Measurements from ENCODE around the gene STARD3. TPM values are rescaled to one million over a fixed set of nuclear protein-coding genes. Genes with fewer than 3 reads are reported as not detected.

Gene STARD3
- total RNA-seq, 1 experiment from 2014 or later, result 42.9 TPM

DNA sequence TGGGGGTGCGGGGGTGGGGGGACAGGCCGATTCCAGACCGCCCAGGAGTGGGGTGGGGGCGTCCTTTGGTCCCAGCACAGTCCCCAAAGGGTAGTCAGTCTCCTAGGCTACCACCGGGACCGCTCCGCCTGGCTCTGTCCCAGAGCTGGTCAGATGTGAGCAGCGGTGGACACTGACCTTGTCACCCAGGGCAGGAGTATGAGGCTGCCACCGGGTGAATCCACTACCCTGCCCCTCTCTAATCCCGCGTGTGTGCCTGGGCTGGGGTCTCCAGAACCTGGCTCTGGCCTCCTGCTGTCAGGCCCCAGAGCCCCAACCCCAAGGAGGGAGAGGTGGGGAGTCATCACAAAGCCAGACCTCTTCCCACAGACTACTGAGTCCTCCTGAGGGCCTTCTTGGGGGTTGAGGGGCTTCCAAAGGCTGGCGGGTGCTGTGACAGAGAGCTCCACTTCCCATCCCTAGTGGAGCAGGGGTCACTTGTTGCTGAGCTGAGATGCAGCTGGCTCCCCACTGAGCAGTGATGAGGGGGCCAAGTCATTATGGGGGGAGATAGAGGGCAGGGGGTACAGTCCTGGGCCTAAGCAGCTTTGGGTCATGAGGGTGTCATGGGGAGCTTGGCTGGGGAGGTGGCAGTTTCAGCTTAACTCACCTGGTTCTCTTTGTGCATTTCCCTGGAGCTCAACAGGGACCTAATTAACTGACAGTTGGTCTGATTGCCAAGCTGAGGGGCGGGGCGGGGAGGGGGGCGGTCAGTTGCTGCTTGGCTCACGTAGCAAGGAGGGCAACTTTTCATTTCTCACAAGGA, 9.0 kb upstream of the STARD3 start:
- H3K36me3 ChIP-seq (ENCODE audit: insufficient read depth, low read length), result no peaks in the 10 kb centered on the region
- no peak for DNase-seq
- H3K79me2 ChIP-seq (ENCODE audit: low read length), result no peaks in the 10 kb centered on the region
- H3K4me2 ChIP-seq (ENCODE audit: low read depth, low read length, poor library complexity, severe bottlenecking), result no peak overlapping the region
- H3K27me3 ChIP-seq (ENCODE audit: low read length), result no peaks in the 10 kb centered on the region
- no peak overlapping the region for H3K9ac ChIP-seq (ENCODE audit: low read length)
- no peaks in the 10 kb centered on the region for H3K9me2 ChIP-seq (replicated peaks; ENCODE audit: insufficient read depth, low read length)
- H2AFZ ChIP-seq (ENCODE audit: low read length), result no peak overlapping the region
- H3K4me1 ChIP-seq (ENCODE audit: low read length), result peaks cover 45% of the 10 kb centered on the region
- H3K9me3 ChIP-seq (ENCODE audit: low read length), result no peaks in the 10 kb centered on the region
- H4K20me1 ChIP-seq (ENCODE audit: insufficient read depth, low read depth, low read length), result no peaks in the 10 kb centered on the region
- no peak overlapping the region for H3K27ac ChIP-seq (ENCODE audit: low read length)
- no peak overlapping the region for H3K4me3 ChIP-seq (ENCODE audit: low read length)

DNA sequence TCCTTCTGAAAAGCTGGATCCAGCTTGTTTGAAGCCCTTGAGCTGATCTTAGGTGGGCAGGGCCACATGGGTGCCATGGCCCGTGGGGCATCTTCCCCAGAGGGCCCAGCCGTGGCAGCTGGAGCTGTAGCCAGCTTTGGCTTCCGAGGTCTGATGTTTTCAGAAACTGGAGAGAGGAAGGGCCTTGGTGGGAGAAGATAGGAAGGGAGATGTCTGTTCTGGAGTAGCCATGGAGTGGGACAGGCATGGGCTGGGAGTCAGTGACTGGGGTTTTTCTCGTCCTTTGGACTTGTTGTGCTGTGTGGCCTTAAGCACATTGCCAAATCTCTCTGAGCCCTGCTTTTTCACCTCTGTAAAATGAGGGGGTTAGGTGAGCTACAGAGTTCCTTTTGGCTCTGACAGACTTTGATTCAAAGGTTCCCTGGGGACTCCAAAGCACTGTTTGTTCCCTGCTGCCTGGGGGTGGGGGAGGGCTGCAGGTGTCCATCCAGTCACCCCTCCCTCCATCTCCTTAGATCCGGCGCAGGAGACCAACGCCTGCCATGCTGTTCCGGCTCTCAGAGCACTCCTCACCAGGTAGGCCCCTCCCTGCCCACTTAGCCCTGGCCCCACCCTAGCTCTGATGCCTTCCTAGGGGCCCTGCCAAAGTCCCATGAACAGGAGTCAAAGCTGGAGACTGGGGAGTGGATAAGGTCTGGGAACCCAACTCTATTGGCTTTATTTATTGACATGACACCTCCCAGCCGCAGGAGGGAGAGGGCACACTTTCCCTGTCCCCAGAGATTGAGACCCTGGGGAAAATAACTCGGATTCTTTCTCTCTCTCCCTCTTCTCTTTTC, 8.1 kb upstream of the STARD3 start:
- no peaks in the 10 kb centered on the region for H3K79me2 ChIP-seq (ENCODE audit: low read length)
- no peak overlapping the region for H3K27ac ChIP-seq (ENCODE audit: low read length)
- H2AFZ ChIP-seq (ENCODE audit: low read length), result no peak overlapping the region
- H3K4me1 ChIP-seq (ENCODE audit: low read length), result peaks cover 36% of the 10 kb centered on the region
- no peaks in the 10 kb centered on the region for H3K9me3 ChIP-seq (ENCODE audit: low read length)
- H3K4me3 ChIP-seq (ENCODE audit: low read length), result no peak overlapping the region
- no peaks in the 10 kb centered on the region for H3K36me3 ChIP-seq (ENCODE audit: insufficient read depth, low read length)
- no peak for DNase-seq
- no peak overlapping the region for H3K4me2 ChIP-seq (ENCODE audit: low read depth, low read length, poor library complexity, severe bottlenecking)
- no peaks in the 10 kb centered on the region for H3K9me2 ChIP-seq (replicated peaks; ENCODE audit: insufficient read depth, low read length)
- no peak overlapping the region for H3K9ac ChIP-seq (ENCODE audit: low read length)
- H3K27me3 ChIP-seq (ENCODE audit: low read length), result no peaks in the 10 kb centered on the region
- no peaks in the 10 kb centered on the region for H4K20me1 ChIP-seq (ENCODE audit: insufficient read depth, low read depth, low read length)

DNA sequence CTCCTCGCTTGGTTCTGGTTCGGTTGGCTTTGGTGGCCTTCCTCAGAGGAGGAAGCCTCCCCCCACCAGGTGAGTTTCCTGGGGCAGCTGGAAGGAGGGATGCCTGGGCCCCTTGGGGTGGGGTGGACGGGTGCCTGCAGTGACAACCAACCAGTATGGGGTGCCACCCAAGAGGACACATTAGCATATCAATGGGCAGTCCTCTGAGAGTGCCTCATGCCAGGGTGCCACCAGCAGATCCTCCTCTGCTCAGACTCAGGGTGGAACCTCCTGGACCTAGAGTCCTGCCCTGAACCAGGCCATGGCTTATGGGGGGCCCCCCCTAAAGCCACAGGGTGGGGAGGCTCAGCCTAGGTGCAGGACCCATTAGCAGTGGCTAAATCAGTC, 7.5 kb upstream of the STARD3 start:
- Histone ChIP-seq H3K9ac (ENCODE audit: low read length) (no peak overlapping the region), H3K4me1 (ENCODE audit: low read length) (peaks cover 29% of the 10 kb centered on the region), H3K36me3 (ENCODE audit: insufficient read depth, low read length) (no peaks in the 10 kb centered on the region), H3K27ac (ENCODE audit: low read length) (no peak overlapping the region), H2AFZ (ENCODE audit: low read length) (no peak overlapping the region), H3K9me3 (ENCODE audit: low read length) (no peaks in the 10 kb centered on the region), H3K4me3 (ENCODE audit: low read length) (no peak overlapping the region), H3K9me2 (replicated peaks; ENCODE audit: insufficient read depth, low read length) (no peaks in the 10 kb centered on the region), H3K4me2 (ENCODE audit: low read depth, low read length, poor library complexity, severe bottlenecking) (no peak overlapping the region), H3K27me3 (ENCODE audit: low read length) (no peaks in the 10 kb centered on the region), H3K79me2 (ENCODE audit: low read length) (no peaks in the 10 kb centered on the region), H4K20me1 (ENCODE audit: insufficient read depth, low read depth, low read length) (no peaks in the 10 kb centered on the region)
- no peak for DNase-seq

GRCh38 chr17:39629898-39630297, 7.0 kb upstream of the STARD3 start:
- DNase-seq, result no peak
- Histone ChIP-seq H3K4me2 (ENCODE audit: low read depth, low read length, poor library complexity, severe bottlenecking) (no peak overlapping the region), H3K4me1 (ENCODE audit: low read length) (peaks cover 27% of the 10 kb centered on the region), H3K36me3 (ENCODE audit: insufficient read depth, low read length) (no peaks in the 10 kb centered on the region), H2AFZ (ENCODE audit: low read length) (no peak overlapping the region), H3K79me2 (ENCODE audit: low read length) (no peaks in the 10 kb centered on the region), H3K27ac (ENCODE audit: low read length) (no peak overlapping the region), H3K27me3 (ENCODE audit: low read length) (no peaks in the 10 kb centered on the region), H3K4me3 (ENCODE audit: low read length) (no peak overlapping the region), H4K20me1 (ENCODE audit: insufficient read depth, low read depth, low read length) (no peaks in the 10 kb centered on the region), H3K9me2 (replicated peaks; ENCODE audit: insufficient read depth, low read length) (no peaks in the 10 kb centered on the region), H3K9ac (ENCODE audit: low read length) (no peak overlapping the region), H3K9me3 (ENCODE audit: low read length) (no peaks in the 10 kb centered on the region)

GRCh38 chr17:39631403-39631802, 5.5 kb upstream of the STARD3 start:
- no peaks in the 10 kb centered on the region for H3K9me3 ChIP-seq (ENCODE audit: low read length)
- DNase-seq, result no peak
- no peak overlapping the region for H2AFZ ChIP-seq (ENCODE audit: low read length)
- no peaks in the 10 kb centered on the region for H3K9me2 ChIP-seq (replicated peaks; ENCODE audit: insufficient read depth, low read length)
- no peaks in the 10 kb centered on the region for H4K20me1 ChIP-seq (ENCODE audit: insufficient read depth, low read depth, low read length)
- no peak overlapping the region for H3K27ac ChIP-seq (ENCODE audit: low read length)
- peaks cover 37% of the 10 kb centered on the region for H3K4me1 ChIP-seq (ENCODE audit: low read length)
- H3K4me3 ChIP-seq (ENCODE audit: low read length), result no peak overlapping the region
- H3K79me2 ChIP-seq (ENCODE audit: low read length), result no peaks in the 10 kb centered on the region
- H3K36me3 ChIP-seq (ENCODE audit: insufficient read depth, low read length), result no peaks in the 10 kb centered on the region
- no peak overlapping the region for H3K9ac ChIP-seq (ENCODE audit: low read length)
- H3K27me3 ChIP-seq (ENCODE audit: low read length), result no peaks in the 10 kb centered on the region
- H3K4me2 ChIP-seq (ENCODE audit: low read depth, low read length, poor library complexity, severe bottlenecking), result no peak overlapping the region

DNA sequence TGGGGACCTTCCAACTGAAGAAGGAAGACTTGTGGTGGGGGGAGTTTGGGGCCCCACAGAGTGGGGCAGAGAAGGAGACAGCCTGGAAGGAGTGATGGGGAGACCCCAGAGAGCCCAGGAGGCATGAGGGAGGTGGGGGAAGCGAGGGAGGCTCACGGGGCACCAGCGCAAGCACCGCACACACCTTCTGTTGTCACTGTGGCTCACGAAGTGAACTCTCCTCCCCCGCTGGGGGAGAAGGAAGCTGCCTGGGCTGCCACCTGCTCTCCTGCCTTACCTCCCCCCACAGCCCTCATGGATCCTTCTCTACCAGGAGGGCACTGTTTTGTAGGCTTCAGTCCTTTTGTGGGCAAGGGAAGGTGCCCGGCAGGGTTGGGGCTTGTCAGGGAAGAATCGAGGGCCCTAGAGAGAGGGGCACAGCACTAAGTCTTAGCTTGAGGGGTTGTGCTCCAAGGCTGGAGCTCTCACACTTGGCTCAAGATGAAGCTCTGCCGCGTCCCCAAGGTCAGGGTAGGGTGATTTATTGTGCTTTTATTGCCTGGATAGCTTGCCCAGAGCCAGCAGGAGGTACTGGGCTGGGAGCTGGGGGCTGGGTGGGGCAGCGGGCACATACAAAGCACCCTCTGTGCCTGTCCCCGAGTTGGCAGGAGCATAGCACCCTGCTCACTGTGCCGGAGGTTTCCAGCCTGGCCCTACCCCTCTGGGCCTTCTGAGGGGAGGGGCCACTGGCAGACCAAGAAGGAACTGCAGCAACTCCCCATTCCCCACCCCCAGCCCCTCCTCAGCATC, 4.6 kb upstream of the STARD3 start:
- Histone ChIP-seq H3K9ac (ENCODE audit: low read length) (no peak overlapping the region), H3K4me2 (ENCODE audit: low read depth, low read length, poor library complexity, severe bottlenecking) (no peak overlapping the region)

GRCh38 chr17:39633570-39634183, 3.3 kb upstream of the STARD3 start:
- no peaks in the 10 kb centered on the region for H3K9me2 ChIP-seq (replicated peaks; ENCODE audit: insufficient read depth, low read length)
- peaks cover 16% of the 10 kb centered on the region for H3K79me2 ChIP-seq (ENCODE audit: low read length)
- H3K9ac ChIP-seq (ENCODE audit: low read length), result no peak overlapping the region
- no peaks in the 10 kb centered on the region for H3K36me3 ChIP-seq (ENCODE audit: insufficient read depth, low read length)
- no peak overlapping the region for H3K4me2 ChIP-seq (ENCODE audit: low read depth, low read length, poor library complexity, severe bottlenecking)
- H3K9me3 ChIP-seq (ENCODE audit: low read length), result no peaks in the 10 kb centered on the region
- DNase-seq, result no peak
- H3K4me1 ChIP-seq (ENCODE audit: low read length), result peaks cover 42% of the 10 kb centered on the region
- H3K4me3 ChIP-seq (ENCODE audit: low read length), result no peak overlapping the region
- H4K20me1 ChIP-seq (ENCODE audit: insufficient read depth, low read depth, low read length), result no peaks in the 10 kb centered on the region; the same call in 1 of the 2 replicates
- no peak overlapping the region for H2AFZ ChIP-seq (ENCODE audit: low read length)
- no peaks in the 10 kb centered on the region for H3K27me3 ChIP-seq (ENCODE audit: low read length)
- H3K27ac ChIP-seq (ENCODE audit: low read length), result no peak overlapping the region

More for the DNA sequence above, 4.6 kb upstream of the STARD3 start:
- H3K9me2 ChIP-seq (replicated peaks; ENCODE audit: insufficient read depth, low read length), result no peaks in the 10 kb centered on the region
- H3K27me3 ChIP-seq (ENCODE audit: low read length), result no peaks in the 10 kb centered on the region
- no peak overlapping the region for H2AFZ ChIP-seq (ENCODE audit: low read length)
- H3K4me3 ChIP-seq (ENCODE audit: low read length), result no peak overlapping the region
- no peaks in the 10 kb centered on the region for H3K9me3 ChIP-seq (ENCODE audit: low read length)
- no peak overlapping the region for H3K27ac ChIP-seq (ENCODE audit: low read length)
- H4K20me1 ChIP-seq (ENCODE audit: insufficient read depth, low read depth, low read length), result no peaks in the 10 kb centered on the region
- peaks cover 2% of the 10 kb centered on the region for H3K79me2 ChIP-seq (ENCODE audit: low read length)
- no peak for DNase-seq
- H3K4me1 ChIP-seq (ENCODE audit: low read length), result peaks cover 42% of the 10 kb centered on the region
- H3K36me3 ChIP-seq (ENCODE audit: insufficient read depth, low read length), result no peaks in the 10 kb centered on the region
